H9 (cell line): ENCODE data around the gene COLEC12. TPM values are rescaled to one million over a fixed set of nuclear protein-coding genes. Genes with fewer than 3 reads are reported as not detected.

Source experiments
- DNase-seq: peaks from one replicate; pipeline ENCODE4 v3.0.0-alpha.2; 2017
- H2AFZ ChIP-seq: one replicate; pipeline ENCODE4 v1.6.1; 2013; ENCODE audit warnings: mild to moderate bottlenecking, low read length, control low read depth, moderate library complexity
- H2AK5ac ChIP-seq: 2 replicates; pipeline ENCODE4 v1.6.1; 2013; ENCODE audit warnings: low read length, control low read depth, mixed read lengths; ENCODE audit not compliant: insufficient read length
- H2BK120ac ChIP-seq: one replicate; pipeline ENCODE4 v1.6.1; 2013; ENCODE audit warnings: low read depth, mild to moderate bottlenecking, low read length, control low read depth, inconsistent platforms; ENCODE audit not compliant: poor library complexity, severe bottlenecking
- H2BK12ac ChIP-seq: 2 replicates; pipeline ENCODE4 v1.6.1; 2013; ENCODE audit warnings: low read length, control low read depth, mixed read lengths, low read depth; ENCODE audit not compliant: insufficient read length
- H2BK15ac ChIP-seq: 2 replicates; pipeline ENCODE4 v1.6.1; 2013; ENCODE audit warnings: low read depth, low read length, control low read depth
- H2BK20ac ChIP-seq: one replicate; pipeline ENCODE4 v1.6.1; 2013; ENCODE audit warnings: low read depth, mild to moderate bottlenecking, low read length, control low read depth, inconsistent platforms; ENCODE audit not compliant: poor library complexity, severe bottlenecking
- H2BK5ac ChIP-seq: 2 replicates; pipeline ENCODE4 v1.6.1; 2013; ENCODE audit warnings: low read length, control low read depth, mixed read lengths; ENCODE audit not compliant: insufficient read length
- H3K14ac ChIP-seq: 2 replicates; pipeline ENCODE4 v1.6.1; 2013; ENCODE audit warnings: low read length, control low read depth; ENCODE audit not compliant: insufficient read depth
- H3K18ac ChIP-seq: 2 replicates; pipeline ENCODE4 v1.6.1; 2013; ENCODE audit warnings: low read depth, mild to moderate bottlenecking, mixed read lengths, low read length, control low read depth; ENCODE audit not compliant: insufficient read length
- H3K23ac ChIP-seq: 2 replicates; pipeline ENCODE4 v1.6.1; 2013; ENCODE audit warnings: low read length, control low read depth, mixed read lengths, low read depth; ENCODE audit not compliant: insufficient read length
- H3K23me2 ChIP-seq: 2 replicates; pipeline ENCODE4 v1.6.1; 2013; ENCODE audit warnings: low read depth, mild to moderate bottlenecking, mixed read lengths, low read length, control low read depth; ENCODE audit not compliant: insufficient read length, poor library complexity, severe bottlenecking
- H3K27ac ChIP-seq: 2 replicates; pipeline ENCODE4 v1.5.1; 2013; ENCODE audit warnings: low read length, control low read depth, mixed read lengths, low read depth; ENCODE audit not compliant: insufficient read length
- H3K27me3 ChIP-seq: 2 replicates; pipeline ENCODE4 v1.6.1; 2013; ENCODE audit warnings: low read length, control low read depth, inconsistent platforms; ENCODE audit not compliant: insufficient read depth
- H3K4ac ChIP-seq: 2 replicates; pipeline ENCODE4 v1.6.1; 2013; ENCODE audit warnings: low read depth, mild to moderate bottlenecking, control low read depth, inconsistent platforms, low read length, moderate library complexity
- H3K4me1 ChIP-seq: 2 replicates; pipeline ENCODE4 v1.6.1; 2013; ENCODE audit warnings: low read length, control low read depth, inconsistent platforms; ENCODE audit not compliant: insufficient read depth
- H3K4me2 ChIP-seq: 2 replicates; pipeline ENCODE4 v1.6.1; 2013; ENCODE audit warnings: low read length, control low read depth, mixed read lengths; ENCODE audit not compliant: insufficient read length, insufficient read depth
- H3K56ac ChIP-seq: 2 replicates; pipeline ENCODE4 v1.6.1; 2013; ENCODE audit warnings: low read depth, mild to moderate bottlenecking, mixed read lengths, low read length, control low read depth; ENCODE audit not compliant: insufficient read length
- H3K79me1 ChIP-seq: 2 replicates; pipeline ENCODE4 v1.6.1; 2013; ENCODE audit warnings: low read depth, mild to moderate bottlenecking, moderate library complexity, low read length, control low read depth, inconsistent platforms; ENCODE audit not compliant: insufficient read depth, poor library complexity, severe bottlenecking
- H3K79me2 ChIP-seq: 2 replicates; pipeline ENCODE4 v1.6.1; 2013; ENCODE audit warnings: low read length, control low read depth, inconsistent platforms; ENCODE audit not compliant: insufficient read depth
- H3K9ac ChIP-seq: 2 replicates; pipeline ENCODE4 v1.6.1; 2013; ENCODE audit warnings: low read length, control low read depth, mixed read lengths; ENCODE audit not compliant: insufficient read length; ENCODE audit errors: extremely low read depth
- H3K9me3 ChIP-seq: one replicate; pipeline ENCODE4 v1.6.1; 2013; ENCODE audit warnings: low read depth, low read length, inconsistent platforms; ENCODE audit not compliant: control insufficient read depth
- H3T11ph ChIP-seq: one replicate; pipeline ENCODE4 v1.6.1; 2013; ENCODE audit warnings: mild to moderate bottlenecking, low read length, control low read depth, inconsistent platforms
- H4K20me1 ChIP-seq: one replicate; pipeline ENCODE4 v1.6.1; 2013; ENCODE audit not compliant: control insufficient read depth, insufficient read length, insufficient read depth
- H4K5ac ChIP-seq: 2 replicates; pipeline ENCODE4 v1.6.1; 2013; ENCODE audit warnings: low read depth, mild to moderate bottlenecking, mixed read lengths, low read length, control low read depth; ENCODE audit not compliant: insufficient read length
- H4K8ac ChIP-seq: replicated peaks from 2 replicates; pipeline ENCODE4 v1.6.1; 2013; ENCODE audit warnings: low read length, control low read depth, mixed read lengths, low read depth; ENCODE audit not compliant: insufficient read length
- H4K91ac ChIP-seq: 2 replicates; pipeline ENCODE4 v1.6.1; 2013; ENCODE audit warnings: low read depth, mild to moderate bottlenecking, moderate library complexity, mixed read lengths, low read length, control low read depth; ENCODE audit not compliant: insufficient read length
- H3K27ac Mint-ChIP-seq, 3 experiments: 2 replicates in 2 of 3; 3 replicates in 1 of 3; pipeline ENCODE4 v1.8.0; 2020 to 2021; ENCODE audit warnings: mixed read lengths in 3 of 3, mild to moderate bottlenecking in 1 of 3, moderate library complexity in 1 of 3
- H3K27me3 Mint-ChIP-seq: 2 replicates; pipeline ENCODE4 v1.8.0; 2021; ENCODE audit warnings: low read depth, mild to moderate bottlenecking, moderate library complexity, mixed read lengths
- H3K36me3 Mint-ChIP-seq, 3 experiments: 2 replicates in 2 of 3; 3 replicates in 1 of 3; pipeline ENCODE4 v1.8.0; 2020 to 2021; ENCODE audit warnings: low read depth in 3 of 3, mixed read lengths in 3 of 3; ENCODE audit not compliant: insufficient read depth in 1 of 3
- H3K4me1 Mint-ChIP-seq, 2 experiments: 2 replicates each; pipeline ENCODE4 v1.8.0; 2020; ENCODE audit warnings: mixed read lengths in 2 of 2
- H3K4me3 Mint-ChIP-seq, 2 experiments: 2 replicates in 1 of 2; 3 replicates in 1 of 2; pipeline ENCODE4 v1.8.0; 2020 to 2021; ENCODE audit warnings: mild to moderate bottlenecking in 2 of 2, mixed read lengths in 2 of 2, moderate library complexity in 1 of 2
- H3K9me3 Mint-ChIP-seq, 2 experiments: 2 replicates in 1 of 2; 3 replicates in 1 of 2; pipeline ENCODE4 v1.8.0; 2020; ENCODE audit warnings: mild to moderate bottlenecking in 2 of 2, mixed read lengths in 2 of 2, moderate library complexity in 1 of 2
- WGBS: extraction: QIAGEN DNeasy Blood & Tissue Kit; methylation state at CpG from one replicate; pipeline ENCODE4 v1.1.7; 2013; ENCODE audit warnings: missing lambda C conversion rate, low lambda C conversion rate, mixed read lengths; ENCODE audit not compliant: insufficient read length; ENCODE audit errors: extremely low coverage; 5-methylcytosine and 5-hydroxymethylcytosine counted together
- total RNA-seq: library from RNA; stranded (reverse); gene quantifications from 2 replicates; pipeline ENCODE4 v1.2.1, GENCODE V29; 2021
- TF ChIP-seq, protein P1 (sequence below): fragments of 200-600 bp; sonication (generic); conservative IDR thresholded peaks from 3 replicates; pipeline ENCODE4 v1.8.0; 2021; ENCODE audit warnings: antibody characterized with exemption, mild to moderate bottlenecking

Gene COLEC12
- total RNA-seq, 1 experiment from 2014 or later: 0.70 TPM

DNA sequence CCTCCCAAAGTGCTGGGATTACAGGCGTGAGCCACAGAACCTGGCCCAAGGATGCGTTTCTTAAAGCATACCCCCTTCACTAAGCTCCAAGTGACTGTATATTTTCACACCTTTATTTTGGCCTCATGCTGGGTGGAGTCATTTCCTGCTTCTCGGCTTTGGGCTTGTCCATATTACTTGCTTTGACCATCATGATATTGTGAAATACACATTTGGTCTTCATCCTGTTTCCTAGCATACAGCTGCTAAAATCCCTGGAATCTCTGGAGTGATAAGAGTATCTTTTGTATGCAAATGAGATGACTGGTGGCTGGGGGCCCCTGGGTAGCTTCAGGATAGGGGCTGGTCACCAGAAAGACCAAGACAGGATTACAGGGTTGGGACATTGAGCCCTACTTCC lies 17.6 kb upstream of the COLEC12 start:
- no peak overlapping the region for H2AK5ac ChIP-seq
- no peak overlapping the region for H4K91ac ChIP-seq
- Mint-ChIP-seq H3K4me3 (no peak overlapping the region), H3K27ac (no peak overlapping the region), H3K4me1 (peaks cover 22 to 23% of the 10 kb centered on the region in 2 experiments), H3K27me3 (peaks cover 7% of the 10 kb centered on the region), H3K9me3 (peaks cover 18 to 22% of the 10 kb centered on the region in 2 experiments), H3K36me3 (peaks cover 8 to 21% (median 8%) of the 10 kb centered on the region in 3 experiments)
- TF ChIP-seq, protein P1, sequence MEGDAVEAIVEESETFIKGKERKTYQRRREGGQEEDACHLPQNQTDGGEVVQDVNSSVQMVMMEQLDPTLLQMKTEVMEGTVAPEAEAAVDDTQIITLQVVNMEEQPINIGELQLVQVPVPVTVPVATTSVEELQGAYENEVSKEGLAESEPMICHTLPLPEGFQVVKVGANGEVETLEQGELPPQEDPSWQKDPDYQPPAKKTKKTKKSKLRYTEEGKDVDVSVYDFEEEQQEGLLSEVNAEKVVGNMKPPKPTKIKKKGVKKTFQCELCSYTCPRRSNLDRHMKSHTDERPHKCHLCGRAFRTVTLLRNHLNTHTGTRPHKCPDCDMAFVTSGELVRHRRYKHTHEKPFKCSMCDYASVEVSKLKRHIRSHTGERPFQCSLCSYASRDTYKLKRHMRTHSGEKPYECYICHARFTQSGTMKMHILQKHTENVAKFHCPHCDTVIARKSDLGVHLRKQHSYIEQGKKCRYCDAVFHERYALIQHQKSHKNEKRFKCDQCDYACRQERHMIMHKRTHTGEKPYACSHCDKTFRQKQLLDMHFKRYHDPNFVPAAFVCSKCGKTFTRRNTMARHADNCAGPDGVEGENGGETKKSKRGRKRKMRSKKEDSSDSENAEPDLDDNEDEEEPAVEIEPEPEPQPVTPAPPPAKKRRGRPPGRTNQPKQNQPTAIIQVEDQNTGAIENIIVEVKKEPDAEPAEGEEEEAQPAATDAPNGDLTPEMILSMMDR: no peak
- no peak overlapping the region for H3K18ac ChIP-seq
- H3K4me1 ChIP-seq: no peaks in the 10 kb centered on the region; the same call in 1 of the 2 replicates
- H3K4ac ChIP-seq: no peak overlapping the region
- H3K4me2 ChIP-seq: no peak overlapping the region
- H4K8ac ChIP-seq: no peak overlapping the region
- no peak overlapping the region for H2BK5ac ChIP-seq
- H3K9me3 ChIP-seq: no peaks in the 10 kb centered on the region
- no peak overlapping the region for H2BK20ac ChIP-seq
- no peak overlapping the region for H3K14ac ChIP-seq
- no peaks in the 10 kb centered on the region for H3K79me2 ChIP-seq
- H3K79me1 ChIP-seq: no peaks in the 10 kb centered on the region
- DNase-seq: no peak
- H4K20me1 ChIP-seq: no peaks in the 10 kb centered on the region
- H3K23ac ChIP-seq: no peak overlapping the region
- H2BK12ac ChIP-seq: no peak overlapping the region
- no peak overlapping the region for H3K27ac ChIP-seq
- no peak overlapping the region for H2BK120ac ChIP-seq
- no peaks in the 10 kb centered on the region for H3K23me2 ChIP-seq
- no peaks in the 10 kb centered on the region for H3K27me3 ChIP-seq
- no peak overlapping the region for H2AFZ ChIP-seq
- no peak overlapping the region for H3T11ph ChIP-seq
- H3K9ac ChIP-seq: no peak overlapping the region
- H3K56ac ChIP-seq: no peak overlapping the region
- WGBS: no CpG with 5 or more reads among the region's 3 CpGs
- no peak overlapping the region for H4K5ac ChIP-seq
- no peak overlapping the region for H2BK15ac ChIP-seq
